Measurements from ENCODE around the gene AKAP11. TPM values are rescaled to one million over a fixed set of nuclear protein-coding genes. Genes with fewer than 3 reads are reported as not detected.

The AKAP11 gene
- total and polyA plus RNA-seq, 2 of the 4 experiments (the other 2 are of a cell fraction) = 8.0 to 19.7 TPM

DNA sequence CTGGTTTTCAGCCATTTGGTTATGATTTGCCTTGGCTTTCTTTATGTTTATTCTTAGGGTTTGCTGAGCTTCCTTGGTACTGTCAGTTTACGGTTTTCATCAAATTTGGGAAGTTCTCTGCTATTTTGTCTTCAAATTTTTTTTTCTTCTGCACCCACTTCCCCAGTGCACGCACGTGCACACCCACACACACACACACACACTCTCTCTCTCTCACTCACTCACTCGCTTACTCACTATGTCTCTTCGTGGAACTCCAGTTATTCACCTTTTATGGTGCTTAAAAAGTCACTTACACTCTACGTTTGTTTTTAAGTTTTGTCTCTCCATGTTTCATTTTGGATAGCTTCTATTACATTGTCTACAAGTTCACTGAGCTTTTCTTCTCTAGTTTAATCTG lies 7.1 kb downstream of the AKAP11 start:
- Histone ChIP-seq H3K4me2 (ENCODE audit: low read depth, low read length) (no peak overlapping the region), H3K4me3 (ENCODE audit: insufficient read depth, low read depth, low read length) (no peak overlapping the region), H3K56ac (ENCODE audit: extremely low read depth, insufficient read depth, low read length) (no peak overlapping the region), H3K18ac (ENCODE audit: low read depth, low read length) (no peak overlapping the region), H3K9me1 (ENCODE audit: insufficient read depth, low read length) (peaks cover 7% of the 10 kb centered on the region), H3K9me3 (ENCODE audit: control insufficient read depth, insufficient read depth, low read length) (no peaks in the 10 kb centered on the region), H2BK20ac (ENCODE audit: low read depth, low read length) (no peak overlapping the region), H2BK5ac (ENCODE audit: low read depth, low read length, poor library complexity, severe bottlenecking) (no peak overlapping the region), H3K9ac (ENCODE audit: low read depth, low read length) (no peak overlapping the region), H2AK9ac (replicated peaks; ENCODE audit: low read depth, low read length, poor library complexity) (no peak overlapping the region), H2AK5ac (ENCODE audit: low read depth, low read length) (no peak overlapping the region), H4K8ac (ENCODE audit: low read depth in 2 of 2, low read length in 2 of 2) (no peak overlapping the region), H3K4ac (ENCODE audit: low read depth, low read length) (no peak overlapping the region), H3K79me1 (ENCODE audit: low read depth in 1 of 2, low read length in 2 of 2) (peaks cover 22 to 59% of the 10 kb centered on the region in 2 experiments), H3K4me1 (ENCODE audit: control insufficient read depth, insufficient read depth, low read length) (peaks cover 3% of the 10 kb centered on the region; the same call in 1 of the 2 replicates), H3K27me3 (ENCODE audit: control insufficient read depth, insufficient read depth, low read length) (no peaks in the 10 kb centered on the region), H4K91ac (ENCODE audit: insufficient read depth, low read depth, low read length) (no peak overlapping the region), H3K36me3 (ENCODE audit: control insufficient read depth, insufficient read depth, low read length) (no peaks in the 10 kb centered on the region), H3K27ac (ENCODE audit: insufficient read depth, low read length) (no peak overlapping the region), H3K14ac (replicated peaks; ENCODE audit: low read depth, low read length) (no peak overlapping the region), H4K5ac (ENCODE audit: low read depth, low read length) (no peak overlapping the region), H2BK15ac (ENCODE audit: low read depth, low read length) (no peak overlapping the region), H2BK120ac (ENCODE audit: low read depth, low read length) (no peak overlapping the region), H4K20me1 (ENCODE audit: insufficient read depth, low read length) (peaks cover 8% of the 10 kb centered on the region; the same call in 1 of the 2 replicates), H3K23ac (ENCODE audit: low read depth, low read length) (no peak overlapping the region), H2AFZ (replicated peaks; ENCODE audit: low read length, poor library complexity) (no peak overlapping the region)
- DNase-seq (no peak), ATAC-seq (ENCODE audit: low read depth) (no peak)
- intact Hi-C loops (cut with micrococcal nuclease) = no loop called here
- in situ Hi-C loops (cut with MboI; ENCODE audit: low sequenced_read_pairs) = no loop called here
- TF ChIP-seq RAD21 (IDR thresholded peaks at IDR 0.05; ENCODE audit: low read length) (no peak), MAZ (IDR thresholded peaks at IDR 0.05; ENCODE audit: borderline replicate concordance, low read depth, low read length) (no peak), BHLHE40 (IDR thresholded peaks at IDR 0.05; ENCODE audit: low read depth, low read length) (0 out of 2 replicates have a peak, but pooled peaks have one; percentile 31)
- dilution Hi-C loops (cut with HindIII; ENCODE audit: low sequenced_read_pairs, unreplicated experiment) = no loop called here
- ChIA-PET CTCF (no interaction called here), POLR2A (ENCODE audit: unreplicated experiment) (no interaction called here)
- BruUV-seq (replicated peaks) = no TSS peak
- 87% methylated on average over 3 of the region's 6 CpGs; no CpG with 5 or more reads in 1 of the 2 experiments for WGBS, 2 experiments (ENCODE audit: extremely low coverage in 2 of 2, insufficient read length in 1 of 2)

Measured in IMR-90 (cell line).